ENCODE results near the gene LAG3. TPM values are rescaled to one million over a fixed set of nuclear protein-coding genes. Genes with fewer than 3 reads are reported as not detected.
A peak's percentile ranks its signal among the peaks of the same experiment; 100 is the strongest.
"Not testable (repeated sequence)": the region's sequence is repeated elsewhere in the genome, so short reads cannot be mapped to it uniquely, and the experiment has no call there.

Gene LAG3
- total RNA-seq, 4 donors from 2014 or later: 0.68 to 1.4 TPM; not detected in 2

GRCh38 chr12:6734506-6735387, 37.6 kb upstream of the LAG3 start:
- 81 to 85% methylated on average over 4 to 10 of the region's 10 CpGs for WGBS, 2 donors (ENCODE audit: low coverage in 1 of 2)
- Histone ChIP-seq H3K27me3 (no peaks in the 10 kb centered on the region), H3K36me3 (peaks cover 0 to 23% (median 13%) of the 10 kb centered on the region in 4 donors), H3K9me3 (no peaks in the 10 kb centered on the region), H3K27ac (peak overlapping the region in 1 of 4 donors; percentile 2), H3K4me1 (no peaks in the 10 kb centered on the region), H3K4me3 (no peak overlapping the region)
- in situ Hi-C loops (cut with MboI; ENCODE audit: low pct_ligation_motif_present in 1 of 4, low pct_unique_long_range_greater_than_20kb in 1 of 4, low sequenced_read_pairs in 3 of 4): loop anchor here in 2 of 4 donors (25.0 kb wide), 1 partner anchor 103 kb away; the partner anchor contains the start of genes GNB3 (in 2 of the 2) and P3H3 (in 2 of the 2)
- DNase-seq: no peak
- TF ChIP-seq CTCF (IDR thresholded peaks at IDR 0.05) (no peak), EP300 (IDR thresholded peaks at IDR 0.05; ENCODE audit: low read depth) (no peak), POLR2A (IDR thresholded peaks at IDR 0.05) (no peak)
- intact Hi-C loops (cut with DNase I; ENCODE audit: low total_unique reads): loop anchor here (5.0 kb wide), 1 partner anchor 93 kb away; the partner anchor contains the start of gene P3H3

DNA sequence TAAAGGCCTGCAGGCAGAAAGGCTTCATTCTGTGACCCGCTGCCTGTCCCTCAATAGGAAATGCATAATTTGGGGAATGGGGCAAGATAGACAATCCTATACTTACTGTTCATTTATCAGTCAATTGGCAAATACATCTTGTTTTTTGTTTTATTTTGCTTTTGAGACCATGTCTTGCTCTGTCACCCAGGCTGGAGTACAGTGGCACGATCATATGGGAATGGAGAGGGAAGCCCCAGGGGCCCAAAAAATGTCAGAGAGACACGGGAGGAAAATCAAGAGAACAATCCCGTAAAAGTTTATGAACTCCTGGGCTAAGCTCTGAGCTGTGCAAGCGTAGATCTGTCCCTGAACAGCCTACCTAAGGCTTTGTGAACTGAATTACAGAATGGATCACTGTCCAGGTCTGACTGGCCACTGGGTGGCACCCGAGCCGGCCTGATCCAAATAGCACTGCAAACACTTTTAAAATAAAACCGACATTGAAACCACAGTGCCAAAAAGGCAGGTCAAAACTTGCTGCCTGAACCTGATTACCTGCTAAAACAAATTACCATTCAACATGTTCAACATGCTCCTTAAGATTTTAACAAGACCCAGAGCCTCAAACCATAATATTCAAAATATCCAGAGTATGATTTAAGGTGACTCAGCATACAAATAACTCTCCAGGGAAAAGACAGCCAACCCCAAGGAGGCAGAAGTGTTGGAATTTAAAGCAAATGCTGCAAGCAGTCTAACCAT, 36.7 kb upstream of the LAG3 start:
- in situ Hi-C loops (cut with MboI; ENCODE audit: low pct_ligation_motif_present in 1 of 4, low pct_unique_long_range_greater_than_20kb in 1 of 4, low sequenced_read_pairs in 3 of 4) (loop anchor here in 2 of 4 donors (25.0 kb wide), 1 partner anchor 102 kb away; the partner anchor contains the start of genes GNB3 (in 2 of the 2) and P3H3 (in 2 of the 2)), intact Hi-C loops (cut with DNase I; ENCODE audit: low total_unique reads) (loop anchor here (5.0 kb wide), 1 partner anchor 92 kb away; the partner anchor contains the start of gene P3H3)
- Histone ChIP-seq H3K27me3 (no peaks in the 10 kb centered on the region), H3K9me3 (no peaks in the 10 kb centered on the region), H3K27ac (peak overlapping the region in 2 of 4 donors; percentile 17 to 20), H3K4me1 (no peaks in the 10 kb centered on the region), H3K36me3 (peaks cover 0 to 15% (median 8%) of the 10 kb centered on the region in 4 donors), H3K4me3 (no peak overlapping the region)
- 33 to 88% methylated on average over 2 to 8 of the region's 8 CpGs for WGBS, 2 donors (ENCODE audit: low coverage in 1 of 2)
- peak; percentile 69 for DNase-seq
- TF ChIP-seq CTCF (IDR thresholded peaks at IDR 0.05) (peak; percentile 62 to 74 (median 69)), POLR2A (IDR thresholded peaks at IDR 0.05) (no peak), EP300 (IDR thresholded peaks at IDR 0.05; ENCODE audit: low read depth) (no peak)

DNA sequence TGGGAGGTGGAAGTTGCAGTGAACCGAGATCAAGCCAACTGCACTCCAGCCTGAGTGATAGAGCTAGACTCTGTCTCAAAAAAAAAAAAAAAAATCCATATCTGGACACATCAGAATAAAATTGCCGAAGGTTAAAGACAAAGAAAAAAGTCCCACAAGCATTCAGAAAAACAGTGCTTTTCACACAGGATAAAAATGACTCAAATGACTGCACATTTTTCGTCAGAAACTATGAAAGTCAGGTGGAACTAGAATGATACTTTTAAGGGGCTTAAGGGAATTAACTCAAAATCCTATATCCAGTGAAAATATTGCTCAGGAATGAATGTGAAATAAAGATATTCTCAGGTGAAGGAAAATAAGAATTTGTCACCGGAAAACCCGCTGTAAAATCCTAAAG, 35.6 kb upstream of the LAG3 start:
- no peak for DNase-seq
- no peaks in the 10 kb centered on the region for H3K4me1 ChIP-seq
- H3K27me3 ChIP-seq: no peaks in the 10 kb centered on the region
- intact Hi-C loops (cut with DNase I; ENCODE audit: low total_unique reads) (loop anchor here (5.0 kb wide), 1 partner anchor 91 kb away; the partner anchor contains the start of gene P3H3), in situ Hi-C loops (cut with MboI; ENCODE audit: low pct_ligation_motif_present in 1 of 4, low pct_unique_long_range_greater_than_20kb in 1 of 4, low sequenced_read_pairs in 3 of 4) (loop anchor here in 2 of 4 donors (25.0 kb wide), 1 partner anchor 101 kb away; the partner anchor contains the start of genes GNB3 (in 2 of the 2) and P3H3 (in 2 of the 2))
- H3K9me3 ChIP-seq: no peaks in the 10 kb centered on the region
- no peak overlapping the region for H3K4me3 ChIP-seq
- no peak for TF ChIP-seq POLR2AphosphoS5 (IDR thresholded peaks at IDR 0.05)
- no peak for TF ChIP-seq EP300 (IDR thresholded peaks at IDR 0.05; ENCODE audit: low read depth)
- peaks cover 0 to 3% (median 1%) of the 10 kb centered on the region in 4 donors for H3K36me3 ChIP-seq
- WGBS, 2 donors (ENCODE audit: low coverage in 1 of 2): 84 to 91% methylated on average over 5 of the region's 5 CpGs
- no peak overlapping the region for H3K27ac ChIP-seq

DNA sequence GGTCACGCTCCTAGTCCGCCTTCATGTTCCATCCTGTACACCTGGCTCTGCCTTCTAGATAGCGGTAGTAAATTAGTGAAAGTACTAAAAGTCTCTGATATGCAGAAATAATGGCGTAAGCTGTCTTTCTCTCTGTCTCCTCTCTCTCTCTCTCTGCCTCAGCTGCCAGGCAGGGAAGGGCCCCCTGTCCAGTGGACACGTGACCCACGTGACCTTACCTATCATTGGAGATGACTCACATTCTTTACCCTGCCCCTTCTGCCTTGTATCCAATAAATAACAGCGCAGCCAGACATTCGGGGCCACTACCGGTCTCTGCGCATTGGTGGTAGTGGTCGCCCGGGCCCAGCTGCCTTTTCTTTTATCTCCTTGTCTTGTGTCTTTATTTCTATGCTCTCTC, 30.2 kb upstream of the LAG3 start:
- DNase-seq; H3K4me3 ChIP-seq; H3K9me3 ChIP-seq; H3K27ac ChIP-seq; H3K4me1 ChIP-seq; intact Hi-C loops (cut with DNase I; ENCODE audit: low total_unique reads); H3K36me3 ChIP-seq; H3K27me3 ChIP-seq: not testable (repeated sequence)
- 88 to 89% methylated on average over 6 to 10 of the region's 12 CpGs for WGBS, 2 donors (ENCODE audit: low coverage in 1 of 2)
- in situ Hi-C loops (cut with MboI; ENCODE audit: low pct_ligation_motif_present in 1 of 4, low pct_unique_long_range_greater_than_20kb in 1 of 4, low sequenced_read_pairs in 3 of 4): loop anchor here in 3 of 4 donors (10.0 to 25.0 kb wide), 2 partner anchors 83 to 95 kb away; partner anchors contain the start of genes P3H3 (in 3 of the 3), GNB3 (in 2 of the 3) and GPR162 (in 1 of the 3)
